HepG2 (cell line): ENCODE results near the gene DDO. TPM values are rescaled to one million over a fixed set of nuclear protein-coding genes. Genes with fewer than 3 reads are reported as not detected.

Experiments
- ARID4A ChIP-seq: sonication (generic); formaldehyde crosslinking; IDR thresholded peaks from 2 replicates; pipeline ENCODE4 v1.5.0; 2020; ENCODE audit warnings: mild to moderate bottlenecking, missing genetic modification reagents, borderline replicate concordance
- CBFB ChIP-seq: sonication (generic); formaldehyde crosslinking; IDR thresholded peaks from 2 replicates; pipeline ENCODE4 v1.4.0; 2020; ENCODE audit warnings: missing genetic modification reagents
- CBX1 ChIP-seq: IDR thresholded peaks from one replicate; pipeline ENCODE4 v1.6.1; 2016; ENCODE audit warnings: antibody characterized with exemption, low read depth
- CENPBD1 ChIP-seq: sonication (generic); formaldehyde crosslinking; IDR thresholded peaks from 2 replicates; pipeline ENCODE4 v1.8.0; 2022; ENCODE audit warnings: missing genetic modification reagents, low read depth, mild to moderate bottlenecking, borderline replicate concordance
- KDM5A ChIP-seq: fragments of 200-600 bp; sonication (generic); IDR thresholded peaks from 2 replicates; pipeline ENCODE4 v1.7.0; 2018; ENCODE audit warnings: antibody characterized with exemption, mild to moderate bottlenecking, low read length, borderline replicate concordance
- MAFK ChIP-seq, 2 experiments: IDR thresholded peaks in 1 of 2; conservative IDR thresholded peaks in 1 of 2; 2 replicates each; pipeline ENCODE4 v1.6.1; 2011; ENCODE audit warnings: improper control_type of control experiment in 2 of 2, low read length in 2 of 2
- ONECUT2 ChIP-seq: sonication (generic); formaldehyde crosslinking; IDR thresholded peaks from 2 replicates; pipeline ENCODE4 v1.4.0; 2020; ENCODE audit warnings: missing genetic modification reagents
- PRDM4 ChIP-seq: sonication (generic); formaldehyde crosslinking; IDR thresholded peaks from 2 replicates; pipeline ENCODE4 v1.9.0; 2021; ENCODE audit warnings: missing genetic modification reagents, borderline replicate concordance
- REXO4 ChIP-seq: sonication (generic); formaldehyde crosslinking; IDR thresholded peaks from 2 replicates; pipeline ENCODE4 v1.8.0; 2022; ENCODE audit warnings: missing genetic modification reagents, mild to moderate bottlenecking, borderline replicate concordance
- RFX3 ChIP-seq: IDR thresholded peaks from 2 replicates; pipeline ENCODE4 v1.6.1; 2016; ENCODE audit warnings: missing biosample characterization, missing genetic modification reagents
- RORA ChIP-seq: sonication (generic); formaldehyde crosslinking; IDR thresholded peaks from 2 replicates; pipeline ENCODE4 v1.5.0; 2020; ENCODE audit warnings: mild to moderate bottlenecking, missing genetic modification reagents, moderate library complexity
- SKI ChIP-seq: fragments of 450-650 bp; IDR thresholded peaks from one replicate; pipeline ENCODE4 v1.6.1; 2018; ENCODE audit warnings: mild to moderate bottlenecking; ENCODE audit not compliant: partially characterized antibody
- THYN1 ChIP-seq: sonication (generic); formaldehyde crosslinking; IDR thresholded peaks from 2 replicates; pipeline ENCODE4 v1.8.1; 2023; ENCODE audit warnings: low read depth, mild to moderate bottlenecking, moderate library complexity, missing genetic modification reagents, borderline replicate concordance
- YEATS4 ChIP-seq: sonication (generic); formaldehyde crosslinking; IDR thresholded peaks from 2 replicates; pipeline ENCODE4 v1.4.0; 2020; ENCODE audit warnings: missing genetic modification reagents, borderline replicate concordance
- ZNF367 ChIP-seq: sonication (generic); formaldehyde crosslinking; IDR thresholded peaks from 2 replicates; pipeline ENCODE4 v1.4.0; 2020; ENCODE audit warnings: missing genetic modification reagents, borderline replicate concordance
- ZNF512 ChIP-seq: sonication (generic); formaldehyde crosslinking; IDR thresholded peaks from 2 replicates; pipeline ENCODE4 v1.4.0; 2020; ENCODE audit warnings: mild to moderate bottlenecking, missing genetic modification reagents
- polyA plus RNA-seq, 8 experiments: library from polyadenylated mRNA; depleted of rRNA in 3 of 8; stranded (reverse) in 7 of 8; unstranded in 1 of 8; fragments of >200 nt; fragmentation: Illumina TruSeq in 4 of 8; extraction: Trizol in 4 of 8; gene quantifications; 2 replicates each; pipeline versions ENCODE4 v1.2.1 to v1.2.3, GENCODE V29; 2011 to 2016; ENCODE audit warnings: low read depth in 4 of 8, missing spikeins in 1 of 8, mixed read lengths in 1 of 8; ENCODE audit not compliant: insufficient read depth in 1 of 8
- total RNA-seq, 5 experiments: library from RNA; depleted of rRNA; stranded (reverse); fragments of >200 nt; fragmentation: Illumina TruSeq; extraction: Trizol; gene quantifications; 2 replicates each; pipeline ENCODE4 v1.2.3, GENCODE V29; 2016; ENCODE audit warnings: low read depth in 1 of 5
- TF ChIP-seq, protein P1 (sequence below): sonication (generic); formaldehyde crosslinking; IDR thresholded peaks from 2 replicates; pipeline ENCODE4 v1.8.1; 2023; ENCODE audit warnings: mild to moderate bottlenecking, missing genetic modification reagents, borderline replicate concordance
- TF ChIP-seq, protein P2 (sequence below): sonication (generic); formaldehyde crosslinking; IDR thresholded peaks from 2 replicates; pipeline ENCODE4 v1.4.0; 2020; ENCODE audit warnings: missing genetic modification reagents, borderline replicate concordance

DDO gene
- total and polyA plus RNA-seq, 2 of the 13 experiments (the other 11 are each of a cell fraction or from before 2014, with no cell fraction given): 6.1 to 10.3 TPM

- TF ChIP-seq RORA (CRISPR knock-in tag) (no peak), ZNF367 (CRISPR knock-in tag) (no peak), ZNF512 (CRISPR knock-in tag) (no peak), SKI (no peak), PRDM4 (CRISPR knock-in tag) (no peak), YEATS4 (CRISPR knock-in tag) (no peak), MAFK (conservative IDR thresholded peaks at IDR 0.05 in 1 of 2, IDR thresholded peaks at IDR 0.05 in 1 of 2; ENCODE audit: low read length in 2 of 2) (no peak), THYN1 (CRISPR knock-in tag) (no peak), CENPBD1 (CRISPR knock-in tag) (no peak), KDM5A (no peak), ARID4A (CRISPR knock-in tag) (peak; percentile 81), CBFB (CRISPR knock-in tag) (no peak), REXO4 (CRISPR knock-in tag) (no peak), ONECUT2 (no peak), RFX3 (CRISPR knock-in tag) (no peak), CBX1 (no peak)
- TF ChIP-seq, protein P1, sequence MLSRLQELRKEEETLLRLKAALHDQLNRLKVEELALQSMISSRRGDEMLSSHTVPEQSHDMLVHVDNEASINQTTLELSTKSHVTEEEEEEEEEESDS: no peak
- TF ChIP-seq, protein P2, sequence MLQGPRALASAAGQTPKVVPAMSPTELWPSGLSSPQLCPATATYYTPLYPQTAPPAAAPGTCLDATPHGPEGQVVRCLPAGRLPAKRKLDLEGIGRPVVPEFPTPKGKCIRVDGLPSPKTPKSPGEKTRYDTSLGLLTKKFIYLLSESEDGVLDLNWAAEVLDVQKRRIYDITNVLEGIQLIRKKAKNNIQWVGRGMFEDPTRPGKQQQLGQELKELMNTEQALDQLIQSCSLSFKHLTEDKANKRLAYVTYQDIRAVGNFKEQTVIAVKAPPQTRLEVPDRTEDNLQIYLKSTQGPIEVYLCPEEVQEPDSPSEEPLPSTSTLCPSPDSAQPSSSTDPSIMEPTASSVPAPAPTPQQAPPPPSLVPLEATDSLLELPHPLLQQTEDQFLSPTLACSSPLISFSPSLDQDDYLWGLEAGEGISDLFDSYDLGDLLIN (CRISPR knock-in tag): no peak
Observed at GRCh38 chr6:110415086-110415916, at the start of gene DDO (continued).
